Astrocyte (in vitro differentiated cells and primary cell): Measurements from ENCODE around the gene ELANE. TPM values are rescaled to one million over a fixed set of nuclear protein-coding genes. Genes with fewer than 3 reads are reported as not detected.
"Not testable (repeated sequence)": the region's sequence is repeated elsewhere in the genome, so short reads cannot be mapped to it uniquely, and the experiment has no call there.

ENCODE experiments used
- DNase-seq: peaks from one replicate; pipeline ENCODE4 v3.0.0-alpha.2; 2010; ENCODE audit warnings: low read depth
- FAIRE-seq: peaks from 2 replicates; lab custom pipeline; 2011; peaks lifted over from hg19 to GRCh38; lab: Jason Lieb, UNC
- H2AFZ ChIP-seq: 2 replicates; pipeline ENCODE4 v1.6.0; 2012; ENCODE audit warnings: low read depth, low read length, inconsistent platforms
- H3K27ac ChIP-seq: 2 replicates; pipeline ENCODE4 v1.5.1; 2011; ENCODE audit warnings: low read depth, low read length, inconsistent platforms
- H3K27me3 ChIP-seq: 2 replicates; pipeline ENCODE4 v1.6.0; 2011; ENCODE audit warnings: low read length, inconsistent platforms; ENCODE audit not compliant: insufficient read depth
- H3K36me3 ChIP-seq: 2 replicates; pipeline ENCODE4 v1.5.1; 2011; ENCODE audit warnings: low read length, inconsistent platforms; ENCODE audit not compliant: insufficient read depth
- H3K4me1 ChIP-seq: 2 replicates; pipeline ENCODE4 v1.5.1; 2011; ENCODE audit warnings: low read length, inconsistent platforms; ENCODE audit not compliant: insufficient read depth
- H3K4me2 ChIP-seq: 2 replicates; pipeline ENCODE4 v1.6.0; 2012; ENCODE audit warnings: low read length, inconsistent platforms
- H3K4me3 ChIP-seq: 2 replicates; pipeline ENCODE4 v1.5.1; 2011; ENCODE audit warnings: low read depth, mild to moderate bottlenecking, low read length, inconsistent platforms; ENCODE audit not compliant: insufficient read depth
- H3K79me2 ChIP-seq: 2 replicates; pipeline ENCODE4 v1.6.0; 2012; ENCODE audit warnings: mild to moderate bottlenecking, low read length, inconsistent platforms; ENCODE audit not compliant: insufficient read depth
- H3K9ac ChIP-seq: 2 replicates; pipeline ENCODE4 v1.6.0; 2012; ENCODE audit warnings: mild to moderate bottlenecking, low read length, inconsistent platforms
- H3K9me3 ChIP-seq: 2 replicates; pipeline ENCODE4 v1.5.1; 2012; ENCODE audit warnings: low read depth, mild to moderate bottlenecking, low read length, inconsistent platforms; ENCODE audit not compliant: insufficient read depth
- H4K20me1 ChIP-seq: 2 replicates; pipeline ENCODE4 v1.6.0; 2012; ENCODE audit warnings: low read length, inconsistent platforms; ENCODE audit not compliant: insufficient read depth
- H3K27ac Mint-ChIP-seq: one replicate; pipeline ENCODE4 v1.8.0; 2021; ENCODE audit warnings: mild to moderate bottlenecking, mixed read lengths; ENCODE audit not compliant: unreplicated experiment
- H3K27me3 Mint-ChIP-seq: one replicate; pipeline ENCODE4 v1.8.0; 2021; ENCODE audit warnings: low read depth, mixed read lengths; ENCODE audit not compliant: unreplicated experiment
- H3K36me3 Mint-ChIP-seq: one replicate; pipeline ENCODE4 v1.8.0; 2021; ENCODE audit warnings: low read depth, mixed read lengths; ENCODE audit not compliant: unreplicated experiment
- H3K4me1 Mint-ChIP-seq: one replicate; pipeline ENCODE4 v1.8.0; 2021; ENCODE audit warnings: low read depth, mixed read lengths; ENCODE audit not compliant: unreplicated experiment
- H3K4me3 Mint-ChIP-seq: one replicate; pipeline ENCODE4 v1.8.0; 2021; ENCODE audit warnings: mild to moderate bottlenecking, moderate library complexity, mixed read lengths; ENCODE audit not compliant: unreplicated experiment
- H3K9me3 Mint-ChIP-seq: one replicate; pipeline ENCODE4 v1.8.0; 2021; ENCODE audit warnings: mild to moderate bottlenecking, mixed read lengths; ENCODE audit not compliant: unreplicated experiment
- EZH2 ChIP-seq: IDR thresholded peaks from 2 replicates; pipeline ENCODE4 v1.6.1; 2012; ENCODE audit warnings: mild to moderate bottlenecking, low read length, inconsistent platforms; ENCODE audit not compliant: insufficient read depth
- total RNA-seq: library from RNA; stranded (reverse); gene quantifications from 2 replicates; pipeline ENCODE4 v1.2.1, GENCODE V29; 2021
- TF ChIP-seq, protein P1 (sequence below): IDR thresholded peaks from 2 replicates; pipeline ENCODE4 v1.5.1; 2011; ENCODE audit warnings: low read depth, mild to moderate bottlenecking, inconsistent platforms, low read length, moderate library complexity; ENCODE audit not compliant: insufficient read depth

The ELANE gene
- total RNA-seq, 1 donor from 2014 or later = not detected

DNA sequence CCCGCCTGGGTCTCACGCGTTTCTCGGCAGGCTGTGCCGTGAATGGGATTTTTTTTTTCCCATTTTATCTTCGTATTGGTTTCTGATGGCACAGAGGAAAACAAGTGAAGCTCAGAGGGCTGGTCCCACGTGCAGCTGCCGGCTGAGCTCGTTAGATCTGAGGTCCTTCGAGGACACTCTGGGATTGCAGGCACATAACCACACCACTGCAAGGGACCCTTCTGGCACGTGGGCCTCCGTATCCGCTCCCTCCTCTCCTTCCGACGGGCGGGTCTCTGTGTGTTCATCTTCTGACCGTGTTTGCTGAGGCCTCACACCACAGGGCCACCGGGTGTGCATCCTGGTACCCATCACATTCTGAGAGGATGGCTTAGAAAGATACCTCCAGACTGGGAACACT is 24.0 kb downstream of the ELANE start:
- Histone ChIP-seq H3K9me3 (no peaks in the 10 kb centered on the region), H3K9ac (no peak overlapping the region), H3K79me2 (no peaks in the 10 kb centered on the region), H3K4me2 (no peak overlapping the region), H3K27ac (no peak overlapping the region), H4K20me1 (peaks cover 8% of the 10 kb centered on the region), H3K4me3 (no peak overlapping the region), H3K36me3 (peaks cover 4% of the 10 kb centered on the region), H3K4me1 (peaks cover 2% of the 10 kb centered on the region), H2AFZ (no peak overlapping the region), H3K27me3 (no peaks in the 10 kb centered on the region)
- H3K36me3 Mint-ChIP-seq = peaks cover 8% of the 10 kb centered on the region
- H3K27ac Mint-ChIP-seq = no peak overlapping the region
- FAIRE-seq = no peak
- H3K4me1 Mint-ChIP-seq = peaks cover 2% of the 10 kb centered on the region
- no peak overlapping the region for H3K4me3 Mint-ChIP-seq
- no peaks in the 10 kb centered on the region for H3K27me3 Mint-ChIP-seq
- TF ChIP-seq EZH2 = no peak
- TF ChIP-seq, protein P1, sequence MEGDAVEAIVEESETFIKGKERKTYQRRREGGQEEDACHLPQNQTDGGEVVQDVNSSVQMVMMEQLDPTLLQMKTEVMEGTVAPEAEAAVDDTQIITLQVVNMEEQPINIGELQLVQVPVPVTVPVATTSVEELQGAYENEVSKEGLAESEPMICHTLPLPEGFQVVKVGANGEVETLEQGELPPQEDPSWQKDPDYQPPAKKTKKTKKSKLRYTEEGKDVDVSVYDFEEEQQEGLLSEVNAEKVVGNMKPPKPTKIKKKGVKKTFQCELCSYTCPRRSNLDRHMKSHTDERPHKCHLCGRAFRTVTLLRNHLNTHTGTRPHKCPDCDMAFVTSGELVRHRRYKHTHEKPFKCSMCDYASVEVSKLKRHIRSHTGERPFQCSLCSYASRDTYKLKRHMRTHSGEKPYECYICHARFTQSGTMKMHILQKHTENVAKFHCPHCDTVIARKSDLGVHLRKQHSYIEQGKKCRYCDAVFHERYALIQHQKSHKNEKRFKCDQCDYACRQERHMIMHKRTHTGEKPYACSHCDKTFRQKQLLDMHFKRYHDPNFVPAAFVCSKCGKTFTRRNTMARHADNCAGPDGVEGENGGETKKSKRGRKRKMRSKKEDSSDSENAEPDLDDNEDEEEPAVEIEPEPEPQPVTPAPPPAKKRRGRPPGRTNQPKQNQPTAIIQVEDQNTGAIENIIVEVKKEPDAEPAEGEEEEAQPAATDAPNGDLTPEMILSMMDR = no peak
- H3K9me3 Mint-ChIP-seq = no peaks in the 10 kb centered on the region
- no peak for DNase-seq

DNA sequence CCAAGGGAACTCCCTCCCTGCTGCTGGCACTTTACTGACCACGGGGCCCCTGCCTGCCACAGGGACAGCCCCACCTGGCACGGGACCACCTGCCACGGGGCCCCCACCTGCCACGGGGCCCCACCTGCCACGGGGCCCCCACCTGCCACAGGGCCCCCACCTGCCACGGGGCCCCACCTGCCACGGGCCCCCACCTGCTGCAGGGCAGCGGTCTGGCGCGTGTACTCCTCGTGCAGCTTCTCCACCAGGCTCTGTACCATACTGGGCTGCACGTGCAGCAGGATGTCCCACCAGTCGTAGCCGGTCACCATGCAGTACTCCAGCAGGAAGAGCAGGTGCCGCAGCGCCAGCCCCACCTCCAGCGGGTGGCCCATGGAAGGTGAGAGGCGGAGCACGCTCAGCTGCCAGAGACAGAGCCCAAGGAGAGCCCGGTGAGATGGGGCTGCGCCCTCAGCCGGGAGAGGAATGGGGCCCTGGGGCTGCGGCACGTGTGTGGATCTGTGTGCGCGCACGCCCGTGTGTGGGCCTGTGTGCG is 24.7 kb downstream of the ELANE start:
- Mint-ChIP-seq H3K9me3 (no peaks in the 10 kb centered on the region), H3K27ac (no peak overlapping the region), H3K4me1 (no peaks in the 10 kb centered on the region), H3K27me3 (no peaks in the 10 kb centered on the region), H3K4me3 (no peak overlapping the region), H3K36me3 (peaks cover 13% of the 10 kb centered on the region)
- no peaks in the 10 kb centered on the region for H3K9me3 ChIP-seq
- peaks cover 8% of the 10 kb centered on the region for H3K36me3 ChIP-seq
- H3K9ac ChIP-seq = no peak overlapping the region
- peaks cover 4% of the 10 kb centered on the region for H4K20me1 ChIP-seq
- DNase-seq = no peak
- H3K4me2 ChIP-seq = no peak overlapping the region
- no peaks in the 10 kb centered on the region for H3K27me3 ChIP-seq
- H2AFZ ChIP-seq = no peak overlapping the region
- TF ChIP-seq, protein P1 = no peak
- TF ChIP-seq EZH2 = no peak
- H3K79me2 ChIP-seq = no peaks in the 10 kb centered on the region
- FAIRE-seq = no peak
- no peaks in the 10 kb centered on the region for H3K4me1 ChIP-seq
- no peak overlapping the region for H3K27ac ChIP-seq
- H3K4me3 ChIP-seq = no peak overlapping the region

DNA sequence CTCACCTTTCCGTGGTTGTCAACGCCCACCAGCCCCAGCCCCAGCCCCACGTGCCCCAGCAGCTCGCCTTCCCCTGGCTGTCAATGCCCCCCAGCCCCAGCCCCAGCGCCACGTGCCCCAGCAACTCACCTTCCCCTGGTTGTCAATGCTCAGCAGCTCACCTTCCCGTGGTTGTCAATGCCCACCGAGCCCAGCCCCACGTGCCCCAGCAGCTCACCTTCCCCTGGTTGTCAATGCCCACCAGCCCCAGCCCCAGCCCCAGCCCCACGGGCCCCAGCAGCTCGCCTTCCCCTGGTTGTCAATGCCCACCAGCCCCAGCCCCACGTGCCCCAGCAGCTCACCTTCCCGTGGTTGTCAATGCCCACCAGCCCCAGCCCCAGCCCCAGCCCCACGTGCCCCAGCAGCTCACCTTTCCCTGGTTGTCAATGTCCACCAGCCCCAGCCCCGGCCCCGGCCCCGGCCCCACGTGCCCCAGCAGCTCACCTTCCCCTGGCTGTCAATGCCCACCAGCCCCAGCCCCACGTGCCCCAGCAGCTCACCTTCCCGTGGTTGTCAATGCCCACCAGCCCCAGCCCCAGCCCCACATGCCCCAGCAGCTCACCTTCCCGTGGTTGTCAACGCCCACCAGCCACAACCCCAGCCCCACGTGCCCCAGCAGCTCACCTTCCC is 26.0 kb downstream of the ELANE start:
- H3K4me1 ChIP-seq, H3K27ac ChIP-seq, DNase-seq, H3K27me3 Mint-ChIP-seq, H3K27ac Mint-ChIP-seq, H3K4me3 ChIP-seq, H3K4me2 ChIP-seq, FAIRE-seq, H3K27me3 ChIP-seq, H3K9me3 Mint-ChIP-seq, H3K9me3 ChIP-seq, H2AFZ ChIP-seq, H3K4me3 Mint-ChIP-seq, H3K4me1 Mint-ChIP-seq, H3K79me2 ChIP-seq, H3K9ac ChIP-seq: not testable (repeated sequence)
- H4K20me1 ChIP-seq = peaks cover 11% of the 10 kb centered on the region
- H3K36me3 Mint-ChIP-seq = peaks cover 16% of the 10 kb centered on the region
- H3K36me3 ChIP-seq = peaks cover 11% of the 10 kb centered on the region

DNA sequence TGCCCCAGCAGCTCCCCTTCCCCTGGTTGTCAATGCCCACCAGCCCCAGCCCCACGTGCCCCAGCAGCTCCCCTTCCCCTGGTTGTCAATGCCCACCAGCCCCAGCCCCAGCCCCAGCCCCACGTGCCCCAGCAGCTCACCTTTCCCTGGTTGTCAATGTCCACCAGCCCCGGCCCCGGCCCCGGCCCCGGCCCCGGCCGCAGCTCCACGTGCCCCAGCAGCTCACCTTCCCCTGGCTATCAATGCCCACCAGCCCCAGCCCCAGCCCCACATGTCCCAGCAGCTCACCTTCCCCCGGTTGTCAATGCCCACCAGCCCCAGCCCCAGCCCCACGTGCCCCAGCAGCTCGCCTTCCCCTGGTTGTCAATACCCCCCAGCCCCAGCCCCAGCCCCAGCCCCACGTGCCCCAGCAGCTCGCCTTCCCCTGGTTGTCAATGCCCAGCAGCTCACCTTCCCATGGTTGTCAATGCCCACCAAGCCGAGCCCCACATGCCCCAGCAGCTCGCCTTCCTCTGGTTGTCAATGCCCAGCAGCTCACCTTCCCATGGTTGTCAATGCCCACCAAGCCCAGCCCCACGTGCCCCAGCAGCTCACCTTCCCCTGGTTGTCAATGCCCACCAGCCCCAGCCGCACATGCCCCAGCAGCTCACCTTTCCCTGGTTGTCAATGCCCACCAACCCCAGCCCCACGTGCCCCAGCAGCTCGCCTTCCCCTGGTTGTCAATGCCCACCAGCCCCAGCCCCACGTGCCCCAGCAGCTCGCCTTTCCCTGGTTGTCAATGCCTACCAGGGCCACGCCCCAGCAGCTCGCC is 26.9 kb downstream of the ELANE start:
- not testable (repeated sequence) for H3K4me3 Mint-ChIP-seq, H3K27me3 ChIP-seq, H3K4me1 Mint-ChIP-seq, H3K9ac ChIP-seq, H3K4me3 ChIP-seq, FAIRE-seq, H3K4me2 ChIP-seq, H3K27ac ChIP-seq, H3K9me3 Mint-ChIP-seq, H3K27me3 Mint-ChIP-seq, H3K4me1 ChIP-seq, H3K27ac Mint-ChIP-seq, DNase-seq, H3K9me3 ChIP-seq, H3K79me2 ChIP-seq, H2AFZ ChIP-seq
- H3K36me3 Mint-ChIP-seq = peaks cover 16% of the 10 kb centered on the region
- Histone ChIP-seq H4K20me1 (peaks cover 11% of the 10 kb centered on the region), H3K36me3 (peaks cover 11% of the 10 kb centered on the region)
